Esophagus squamous epithelium (tissue), 5 donors: ENCODE measurements around the gene SLC11A1. TPM values are rescaled to one million over a fixed set of nuclear protein-coding genes. Genes with fewer than 3 reads are reported as not detected.

ENCODE experiments used
- DNase-seq: peaks from one replicate; lab custom pipeline; 2025; lab: John Stamatoyannopoulos, UW
- H3K27ac ChIP-seq, 4 donors: fragments of 200-600 bp; sonication (generic); one replicate each; pipeline ENCODE4 v1.5.1; 2016 to 2019; ENCODE audit warnings: mild to moderate bottlenecking in 1 of 4
- H3K27me3 ChIP-seq, 4 donors: fragments of 200-600 bp; sonication (generic); 1 replicate in 3 of 4; 2 replicates in 1 of 4; pipeline versions ENCODE4 v1.5.1 to v1.6.0; 2017 to 2021; ENCODE audit warnings: antibody characterized with exemption in 1 of 4
- H3K36me3 ChIP-seq, 3 donors: fragments of 200-600 bp; sonication (generic); one replicate each; pipeline ENCODE4 v1.5.1; 2016 to 2019
- H3K4me1 ChIP-seq, 3 donors: fragments of 200-600 bp; sonication (generic); one replicate each; pipeline ENCODE4 v1.5.1; 2017 to 2019
- H3K4me3 ChIP-seq, 4 donors: fragments of 200-600 bp; sonication (generic); 1 replicate in 3 of 4; 2 replicates in 1 of 4; pipeline ENCODE4 v1.5.1; 2016 to 2019; ENCODE audit warnings: mild to moderate bottlenecking in 2 of 4, moderate library complexity in 1 of 4
- H3K9me3 ChIP-seq, 3 donors: fragments of 200-600 bp; sonication (generic); one replicate each; pipeline ENCODE4 v1.5.1; 2016 to 2019
- POLR2A ChIP-seq, 4 donors: fragments of 450-650 bp; IDR thresholded peaks; one replicate each; pipeline ENCODE4 v1.6.1; 2017; ENCODE audit warnings: antibody characterized with exemption in 4 of 4, mild to moderate bottlenecking in 4 of 4, moderate library complexity in 3 of 4
- WGBS, 2 donors: methylation state at CpG; one replicate each; pipeline ENCODE4 v1.1.5; 2018; 5-methylcytosine and 5-hydroxymethylcytosine counted together
- intact Hi-C: fragments of 100-400 bp; cut with DNase I; formaldehyde crosslinking; loops from one replicate; pipeline ENCODE4 v1.15.0; 2022
- total RNA-seq, 4 donors: library from RNA; depleted of rRNA; stranded (reverse); fragments of >200 nt; gene quantifications; one replicate each; pipeline ENCODE4 v1.1.0, GENCODE V29; 2016
- TF ChIP-seq, protein P1 (sequence below), 6 experiments: fragments of 450-650 bp in 4 of 6; fragments of 200-600 bp in 2 of 6; sonication (generic) in 2 of 6; IDR thresholded peaks; one replicate each; pipeline ENCODE4 v1.5.1; 2016 to 2019; ENCODE audit warnings: antibody characterized with exemption in 6 of 6, mild to moderate bottlenecking in 4 of 6, moderate library complexity in 4 of 6
- donor health status: DM: yes; HTN: yes; CAD: no.

The SLC11A1 gene
- total RNA-seq, 4 donors from 2014 or later = 1.7 to 10.6 (median 8.7) TPM

- Histone ChIP-seq H3K4me3 (no peak overlapping the region), H3K27ac (no peak overlapping the region), H3K27me3 (no peaks in the 10 kb centered on the region), H3K9me3 (peaks cover 0 to 3% (median 2%) of the 10 kb centered on the region in 3 donors), H3K4me1 (peaks cover 0 to 9% (median 0%) of the 10 kb centered on the region in 3 donors), H3K36me3 (peaks cover 0 to 15% (median 0%) of the 10 kb centered on the region in 3 donors)
- 86 to 89% methylated on average over 12 of the region's 12 CpGs for WGBS, 2 donors
- TF ChIP-seq, protein P1, sequence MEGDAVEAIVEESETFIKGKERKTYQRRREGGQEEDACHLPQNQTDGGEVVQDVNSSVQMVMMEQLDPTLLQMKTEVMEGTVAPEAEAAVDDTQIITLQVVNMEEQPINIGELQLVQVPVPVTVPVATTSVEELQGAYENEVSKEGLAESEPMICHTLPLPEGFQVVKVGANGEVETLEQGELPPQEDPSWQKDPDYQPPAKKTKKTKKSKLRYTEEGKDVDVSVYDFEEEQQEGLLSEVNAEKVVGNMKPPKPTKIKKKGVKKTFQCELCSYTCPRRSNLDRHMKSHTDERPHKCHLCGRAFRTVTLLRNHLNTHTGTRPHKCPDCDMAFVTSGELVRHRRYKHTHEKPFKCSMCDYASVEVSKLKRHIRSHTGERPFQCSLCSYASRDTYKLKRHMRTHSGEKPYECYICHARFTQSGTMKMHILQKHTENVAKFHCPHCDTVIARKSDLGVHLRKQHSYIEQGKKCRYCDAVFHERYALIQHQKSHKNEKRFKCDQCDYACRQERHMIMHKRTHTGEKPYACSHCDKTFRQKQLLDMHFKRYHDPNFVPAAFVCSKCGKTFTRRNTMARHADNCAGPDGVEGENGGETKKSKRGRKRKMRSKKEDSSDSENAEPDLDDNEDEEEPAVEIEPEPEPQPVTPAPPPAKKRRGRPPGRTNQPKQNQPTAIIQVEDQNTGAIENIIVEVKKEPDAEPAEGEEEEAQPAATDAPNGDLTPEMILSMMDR (IDR thresholded peaks at IDR 0.05) = no peak
- TF ChIP-seq POLR2A (IDR thresholded peaks at IDR 0.05) = no peak
- no peak for DNase-seq
- intact Hi-C loops = loop anchor here (5.0 kb wide), 1 partner anchor 38 kb away; no protein-coding TSS in a partner anchor
Measured at GRCh38 chr2:218345491-218346236, 36.4 kb upstream of the SLC11A1 start.

DNA sequence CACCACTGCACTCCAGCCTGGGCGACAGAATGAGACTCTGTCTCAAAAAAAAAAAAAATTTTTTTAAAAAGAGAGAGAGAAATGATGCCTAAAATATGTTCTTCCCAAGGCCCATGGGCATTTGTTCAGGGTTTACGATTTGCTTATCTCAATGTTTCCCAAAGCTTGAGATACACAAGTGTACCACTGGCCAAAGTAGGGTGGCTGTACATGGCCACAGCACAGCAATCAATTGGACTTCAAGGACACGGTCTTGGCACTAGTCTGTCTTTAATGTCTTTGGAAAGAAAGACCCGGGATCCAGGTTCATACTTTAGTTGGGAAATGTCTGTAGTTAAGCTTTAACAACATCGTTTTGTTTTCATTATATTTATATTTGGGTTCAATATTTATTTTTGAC, 34.9 kb upstream of the SLC11A1 start:
- TF ChIP-seq, protein P1 (IDR thresholded peaks at IDR 0.05) = no peak
- no peak for TF ChIP-seq POLR2A (IDR thresholded peaks at IDR 0.05)
- WGBS, 2 donors = 92% methylated on average over 5 of the region's 5 CpGs
- intact Hi-C loops = loop anchor here (5.0 kb wide), 1 partner anchor 40 kb away; no protein-coding TSS in a partner anchor

DNA sequence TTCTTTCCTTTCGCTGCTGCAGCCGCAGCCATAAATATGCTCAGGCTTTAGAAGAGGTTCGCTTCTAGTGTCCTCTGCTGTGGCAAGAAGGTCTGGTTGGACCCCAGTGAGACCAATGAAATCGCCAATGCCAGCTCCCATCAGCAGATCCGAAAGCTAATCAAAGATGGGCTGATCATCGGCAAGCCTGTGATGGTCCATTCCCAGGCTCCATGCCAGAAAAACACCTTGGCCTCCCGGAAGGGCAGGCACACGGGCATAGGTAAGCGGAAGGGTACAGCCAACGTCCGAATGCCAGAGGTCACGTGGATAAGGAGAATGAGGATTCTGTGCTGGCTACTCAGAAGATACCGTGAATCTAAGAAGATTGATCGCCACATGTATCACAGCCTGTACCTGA, 28.0 kb upstream of the SLC11A1 start:
- DNase-seq = no peak
- H3K27ac ChIP-seq = no peak overlapping the region
- H3K36me3 ChIP-seq = no peaks in the 10 kb centered on the region
- H3K4me3 ChIP-seq = no peak overlapping the region
- no peak for TF ChIP-seq POLR2A (IDR thresholded peaks at IDR 0.05)
- TF ChIP-seq, protein P1 (IDR thresholded peaks at IDR 0.05) = no peak
- peaks cover 0 to 24% (median 14%) of the 10 kb centered on the region in 3 donors for H3K9me3 ChIP-seq
- H3K27me3 ChIP-seq = no peaks in the 10 kb centered on the region
- 91 to 95% methylated on average over 9 to 14 of the region's 14 CpGs for WGBS, 2 donors
- intact Hi-C loops = no loop called here
- H3K4me1 ChIP-seq = no peaks in the 10 kb centered on the region

More for the DNA sequence above, 34.9 kb upstream of the SLC11A1 start:
- peaks cover 0 to 18% (median 14%) of the 10 kb centered on the region in 3 donors for H3K9me3 ChIP-seq
- no peak for DNase-seq
- H3K4me3 ChIP-seq = no peak overlapping the region
- no peaks in the 10 kb centered on the region for H3K27me3 ChIP-seq
- no peak overlapping the region for H3K27ac ChIP-seq
- peaks cover 0 to 15% (median 0%) of the 10 kb centered on the region in 3 donors for H3K36me3 ChIP-seq
- peaks cover 0 to 9% (median 0%) of the 10 kb centered on the region in 3 donors for H3K4me1 ChIP-seq

DNA sequence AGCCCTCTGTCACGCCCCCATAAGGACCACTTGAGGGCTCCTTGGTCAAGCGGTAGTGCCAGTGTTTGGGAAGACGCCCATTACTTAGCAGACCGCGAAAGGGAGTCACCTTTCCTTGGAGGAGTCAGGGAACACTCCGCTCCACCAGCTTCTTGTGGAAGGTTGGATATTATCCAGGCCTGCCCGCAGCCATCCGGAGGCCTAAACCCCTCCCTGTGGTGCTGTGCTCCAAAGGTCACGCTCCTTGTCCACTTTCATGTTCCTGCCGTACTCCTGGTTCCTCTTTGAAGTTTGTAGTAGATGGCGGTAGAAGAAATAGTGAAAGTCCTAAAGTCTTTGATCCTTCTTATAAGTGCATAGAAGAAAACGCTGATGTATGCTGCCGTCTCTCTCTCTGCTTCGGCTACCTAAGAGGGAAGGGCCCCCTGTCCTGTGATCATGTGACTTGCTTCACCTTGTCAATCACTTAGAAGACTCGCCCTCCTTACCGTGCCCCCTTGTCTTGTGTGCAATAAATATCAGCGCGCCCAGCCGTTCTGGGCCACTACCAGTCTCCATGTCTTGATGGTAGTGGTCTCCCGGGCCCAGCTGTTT, 27.1 kb upstream of the SLC11A1 start:
- no peak for DNase-seq
- Histone ChIP-seq H3K4me3 (no peak overlapping the region), H3K27me3 (no peaks in the 10 kb centered on the region), H3K27ac (no peak overlapping the region), H3K4me1 (no peaks in the 10 kb centered on the region), H3K36me3 (no peaks in the 10 kb centered on the region), H3K9me3 (peaks cover 0 to 24% (median 14%) of the 10 kb centered on the region in 3 donors)
- intact Hi-C loops = no loop called here
- TF ChIP-seq POLR2A (IDR thresholded peaks at IDR 0.05) = no peak
- TF ChIP-seq, protein P1 (IDR thresholded peaks at IDR 0.05) = no peak
- WGBS, 2 donors = 76 to 87% methylated on average over 20 of the region's 20 CpGs
